HUES48 (cell line): ENCODE results near the gene CYP2W1.
A peak's percentile ranks its signal among the peaks of the same experiment; 100 is the strongest.

Experiments used
- H3K27ac ChIP-seq: one replicate; pipeline ENCODE4 v1.7.0; 2013; ENCODE audit warnings: low read depth, low read length, inconsistent platforms
- H3K27me3 ChIP-seq: 2 replicates; pipeline ENCODE4 v1.6.1; 2013; ENCODE audit warnings: mild to moderate bottlenecking, low read length; ENCODE audit not compliant: control insufficient read depth, insufficient read depth
- H3K36me3 ChIP-seq: 2 replicates; pipeline ENCODE4 v1.6.1; 2013; ENCODE audit warnings: low read length; ENCODE audit not compliant: control insufficient read depth, insufficient read depth
- H3K4me1 ChIP-seq: 2 replicates; pipeline ENCODE4 v1.6.1; 2013; ENCODE audit warnings: mild to moderate bottlenecking, low read length; ENCODE audit not compliant: control insufficient read depth, insufficient read depth
- H3K4me3 ChIP-seq: 2 replicates; pipeline ENCODE4 v1.5.1; 2013; ENCODE audit warnings: mild to moderate bottlenecking, low read depth, low read length
- H3K9ac ChIP-seq: 2 replicates; pipeline ENCODE4 v1.6.1; 2013; ENCODE audit warnings: mild to moderate bottlenecking, low read depth, low read length, moderate library complexity
- H3K9me3 ChIP-seq: 2 replicates; pipeline ENCODE4 v1.6.1; 2013; ENCODE audit warnings: low read length; ENCODE audit not compliant: control insufficient read depth, insufficient read depth

CYP2W1 gene

GRCh38 chr7:1024331-1024841 is 41.4 kb downstream of the CYP2W1 start:
- peaks cover 12% of the 10 kb centered on the region; the same call in 1 of the 2 replicates for H3K36me3 ChIP-seq
- no peak overlapping the region for H3K9ac ChIP-seq
- H3K4me1 ChIP-seq = no peaks in the 10 kb centered on the region
- H3K27me3 ChIP-seq = no peaks in the 10 kb centered on the region
- no peak overlapping the region for H3K4me3 ChIP-seq
- no peak overlapping the region for H3K27ac ChIP-seq
- no peaks in the 10 kb centered on the region for H3K9me3 ChIP-seq

GRCh38 chr7:1024876-1025742 is 42.1 kb downstream of the CYP2W1 start:
- H3K9ac ChIP-seq = no peak overlapping the region
- H3K4me3 ChIP-seq = no peak overlapping the region
- no peaks in the 10 kb centered on the region for H3K27me3 ChIP-seq
- no peaks in the 10 kb centered on the region for H3K9me3 ChIP-seq
- no peak overlapping the region for H3K27ac ChIP-seq
- H3K36me3 ChIP-seq = peaks cover 12% of the 10 kb centered on the region; the same call in 1 of the 2 replicates
- H3K4me1 ChIP-seq = no peaks in the 10 kb centered on the region

- H3K9me3 ChIP-seq = no peaks in the 10 kb centered on the region
- H3K27ac ChIP-seq = no peak overlapping the region
- H3K36me3 ChIP-seq = peaks cover 12% of the 10 kb centered on the region; the same call in 1 of the 2 replicates
- no peak overlapping the region for H3K9ac ChIP-seq
- no peaks in the 10 kb centered on the region for H3K27me3 ChIP-seq
- H3K4me3 ChIP-seq = no peak overlapping the region
- no peaks in the 10 kb centered on the region for H3K4me1 ChIP-seq
Observed at GRCh38 chr7:1025743-1026581, 43.0 kb downstream of the CYP2W1 start.

- Histone ChIP-seq H3K4me3 (peak overlapping the region; percentile 71; the same call in 1 of the 2 replicates), H3K36me3 (peaks cover 12% of the 10 kb centered on the region; the same call in 1 of the 2 replicates), H3K27ac (no peak overlapping the region), H3K27me3 (no peaks in the 10 kb centered on the region), H3K9ac (no peak overlapping the region), H3K4me1 (no peaks in the 10 kb centered on the region), H3K9me3 (no peaks in the 10 kb centered on the region)
Observed at GRCh38 chr7:1026721-1027161, 43.8 kb downstream of the CYP2W1 start.

GRCh38 chr7:1027242-1028043 is 44.5 kb downstream of the CYP2W1 start:
- no peaks in the 10 kb centered on the region for H3K4me1 ChIP-seq
- peak overlapping the region; percentile 71 for H3K4me3 ChIP-seq
- H3K9ac ChIP-seq = peak overlapping the region; percentile 54; the same call in 1 of the 2 replicates
- peak overlapping the region; percentile 51 for H3K27ac ChIP-seq
- H3K9me3 ChIP-seq = no peaks in the 10 kb centered on the region
- no peaks in the 10 kb centered on the region for H3K27me3 ChIP-seq
- peaks cover 12% of the 10 kb centered on the region; the same call in 1 of the 2 replicates for H3K36me3 ChIP-seq

GRCh38 chr7:1028044-1028770 is 45.2 kb downstream of the CYP2W1 start:
- peaks cover 12% of the 10 kb centered on the region; the same call in 1 of the 2 replicates for H3K36me3 ChIP-seq
- no peaks in the 10 kb centered on the region for H3K27me3 ChIP-seq
- peak overlapping the region; percentile 44 for H3K27ac ChIP-seq
- no peaks in the 10 kb centered on the region for H3K4me1 ChIP-seq
- H3K9ac ChIP-seq = peak overlapping the region; percentile 54; the same call in 1 of the 2 replicates
- H3K4me3 ChIP-seq = peak overlapping the region; percentile 71
- H3K9me3 ChIP-seq = no peaks in the 10 kb centered on the region

- peak overlapping the region; percentile 44 for H3K27ac ChIP-seq
- H3K36me3 ChIP-seq = peaks cover 12% of the 10 kb centered on the region; the same call in 1 of the 2 replicates
- peak overlapping the region; percentile 30; the same call in 1 of the 2 replicates for H3K9ac ChIP-seq
- no peaks in the 10 kb centered on the region for H3K27me3 ChIP-seq
- H3K4me1 ChIP-seq = no peaks in the 10 kb centered on the region
- H3K9me3 ChIP-seq = no peaks in the 10 kb centered on the region
- peak overlapping the region; percentile 71; the same call in 1 of the 2 replicates for H3K4me3 ChIP-seq
Observed at GRCh38 chr7:1028775-1029636, 46.0 kb downstream of the CYP2W1 start.

GRCh38 chr7:1029637-1030443 is 46.9 kb downstream of the CYP2W1 start:
- no peak overlapping the region for H3K9ac ChIP-seq
- H3K36me3 ChIP-seq = peaks cover 12% of the 10 kb centered on the region; the same call in 1 of the 2 replicates
- no peaks in the 10 kb centered on the region for H3K27me3 ChIP-seq
- H3K27ac ChIP-seq = peak overlapping the region; percentile 44
- H3K4me3 ChIP-seq = no peak overlapping the region
- H3K9me3 ChIP-seq = no peaks in the 10 kb centered on the region; the same call in 1 of the 2 replicates
- no peaks in the 10 kb centered on the region for H3K4me1 ChIP-seq
